NK-92 (cell line): ENCODE data around the gene GAB1.

ENCODE experiments used
- DNase-seq: peaks from one replicate; lab custom pipeline; 2025; ENCODE audit not compliant: unreplicated experiment; lab: John Stamatoyannopoulos, UW

GAB1 gene

GRCh38 chr4:143357161-143357845 lies 20.6 kb downstream of the GAB1 start:
- no peak for DNase-seq

GRCh38 chr4:143358419-143358818 lies 21.7 kb downstream of the GAB1 start:
- DNase-seq, result no peak

- DNase-seq, result no peak
Measured at GRCh38 chr4:143358923-143359643, 22.4 kb downstream of the GAB1 start.

DNA sequence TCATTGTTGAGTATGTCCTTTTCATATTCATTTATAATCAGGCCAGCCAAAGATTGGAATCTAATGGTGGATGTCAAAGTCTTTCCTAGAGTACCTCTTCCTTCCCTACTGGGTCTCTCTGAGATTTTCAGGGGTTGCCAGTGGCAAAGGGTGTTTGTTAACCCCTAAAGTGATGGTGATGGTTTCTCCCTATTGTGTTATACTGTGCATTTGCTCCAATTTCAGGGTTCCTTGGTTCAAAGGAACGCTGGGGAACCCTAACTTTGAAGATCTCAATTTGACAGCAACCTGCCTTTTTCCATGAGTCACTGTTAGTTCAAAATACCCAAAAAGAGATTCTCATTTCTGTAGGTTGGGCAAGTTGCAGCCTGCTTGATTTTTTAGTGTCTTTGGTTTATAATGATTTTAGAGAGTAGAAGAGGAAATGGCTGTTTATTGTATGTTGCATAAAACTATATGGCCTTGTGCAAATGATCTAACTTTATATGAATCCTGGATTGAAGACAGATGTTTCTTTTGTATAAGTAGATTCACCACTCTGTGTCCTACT lies 23.0 kb downstream of the GAB1 start:
- no peak for DNase-seq

GRCh38 chr4:143360838-143361625 lies 24.4 kb downstream of the GAB1 start:
- DNase-seq, result no peak

- DNase-seq, result no peak
Measured at GRCh38 chr4:143362349-143363046, 25.8 kb downstream of the GAB1 start.

- no peak for DNase-seq
Measured at GRCh38 chr4:143363332-143363731, 26.7 kb downstream of the GAB1 start.

GRCh38 chr4:143364063-143364462 lies 27.4 kb downstream of the GAB1 start:
- no peak for DNase-seq

DNA sequence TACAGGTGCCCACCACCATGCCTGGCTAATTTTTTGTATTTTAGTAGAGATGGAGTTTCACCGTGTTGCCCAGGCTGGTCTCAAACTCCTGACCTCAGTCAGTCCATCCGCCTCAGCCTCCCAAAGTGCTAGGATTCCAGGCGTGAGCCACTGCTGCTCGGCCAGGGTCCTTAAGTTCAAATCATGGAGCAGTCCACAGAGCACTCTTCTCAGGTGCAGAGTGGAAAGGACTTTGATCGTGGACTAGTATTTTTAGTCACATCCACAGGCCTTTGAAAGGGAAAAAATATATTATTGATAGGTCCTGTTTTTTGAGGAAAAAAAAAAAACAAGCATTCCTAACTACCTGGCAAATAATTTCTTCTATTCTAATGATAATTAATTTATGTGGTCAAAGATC lies 31.2 kb downstream of the GAB1 start:
- no peak for DNase-seq

- no peak for DNase-seq
Measured at GRCh38 chr4:143369552-143369951, 32.9 kb downstream of the GAB1 start.

- DNase-seq, result no peak
Measured at GRCh38 chr4:143372093-143372915, 35.6 kb downstream of the GAB1 start.

- no peak for DNase-seq
Measured at GRCh38 chr4:143374255-143374654, 37.6 kb downstream of the GAB1 start.

DNA sequence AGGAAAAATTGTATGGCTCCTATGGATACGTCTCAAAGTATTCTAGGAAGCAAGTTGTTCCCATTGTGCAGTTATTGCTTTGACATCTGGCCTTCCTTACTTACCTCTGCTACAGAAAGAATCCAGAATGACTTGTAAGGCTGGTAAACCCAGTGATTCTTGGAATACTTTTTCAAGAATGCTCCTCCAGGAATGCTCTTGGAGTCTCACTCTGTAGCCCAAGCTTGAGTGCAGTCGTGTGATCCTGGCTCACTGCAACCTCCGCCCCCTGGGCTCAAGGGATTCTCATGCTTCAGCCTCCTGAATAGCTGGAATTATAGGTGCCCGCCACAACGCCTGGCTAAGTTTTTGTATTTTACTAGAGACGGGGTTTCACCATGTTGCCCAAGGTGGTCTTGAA lies 38.1 kb downstream of the GAB1 start:
- DNase-seq, result no peak

DNA sequence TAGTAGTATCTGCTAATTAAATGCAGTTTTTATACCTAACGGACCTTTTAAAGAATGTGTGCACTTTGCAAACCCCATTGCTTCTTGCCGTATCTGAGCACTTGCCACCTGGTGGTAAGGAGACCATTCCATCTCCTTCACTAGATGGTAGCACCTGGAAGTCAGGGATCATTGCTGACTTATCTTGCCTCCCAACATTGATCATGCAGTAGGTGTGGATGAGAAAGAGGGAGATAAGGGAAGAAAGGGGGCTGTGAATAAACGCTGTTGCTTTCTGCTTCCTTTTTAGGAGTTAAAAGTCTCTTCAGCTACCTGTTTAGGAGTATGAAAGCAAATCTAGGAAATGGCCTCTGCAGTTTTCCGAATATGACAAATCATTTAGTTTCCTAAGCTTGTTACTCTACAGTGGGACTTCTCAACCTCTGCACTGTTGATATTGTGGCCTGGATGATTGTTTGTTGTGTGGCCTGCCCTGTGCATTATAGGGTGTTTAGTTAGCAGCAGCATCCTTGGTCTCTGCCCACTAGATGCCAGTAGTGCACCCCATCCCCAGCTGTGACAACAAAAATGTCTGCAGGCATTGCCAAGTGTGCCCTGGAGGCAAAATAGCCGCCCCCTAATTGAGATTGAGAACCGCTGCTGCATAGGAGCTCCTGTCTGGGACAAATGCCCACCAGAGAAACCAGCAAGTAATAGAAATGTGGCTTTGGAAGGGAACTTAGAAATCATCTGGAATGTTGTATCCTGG lies 38.8 kb downstream of the GAB1 start:
- no peak for DNase-seq

- no peak for DNase-seq
Measured at GRCh38 chr4:143377611-143378099, 41.0 kb downstream of the GAB1 start.

DNA sequence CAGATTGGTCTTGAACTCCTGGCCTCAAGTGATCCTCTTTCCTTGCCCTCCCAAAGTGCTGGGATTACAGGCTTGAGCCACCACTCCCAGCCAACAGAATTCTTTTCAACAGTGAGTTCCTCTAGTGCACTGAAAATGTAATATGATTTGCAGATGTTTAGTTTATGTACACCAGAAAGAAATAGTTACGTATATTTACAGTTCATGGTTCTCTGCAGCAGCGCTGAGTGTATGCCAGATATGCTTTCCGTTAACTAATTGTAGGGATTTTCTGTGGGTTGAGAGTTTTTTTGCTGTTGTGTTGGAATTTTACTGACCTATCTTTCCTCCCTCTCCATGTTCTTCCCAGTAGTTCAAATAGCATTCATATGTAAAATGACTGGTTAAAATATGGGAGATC lies 44.0 kb downstream of the GAB1 start:
- DNase-seq, result no peak

GRCh38 chr4:143381189-143382118 lies 44.8 kb downstream of the GAB1 start:
- no peak for DNase-seq

- no peak for DNase-seq
Measured at GRCh38 chr4:143382596-143382995, 45.9 kb downstream of the GAB1 start.
